WTC11 (cell line): Measurements from ENCODE around the gene CLNK. TPM values are rescaled to one million over a fixed set of nuclear protein-coding genes. Genes with fewer than 3 reads are reported as not detected.

Experiments used
- ATAC-seq: fragments of 200-7000 bp; cut with Tn5 transposase; 2 replicates; pipeline ENCODE4 v1.10.0; 2021; ENCODE audit warnings: mild to moderate bottlenecking, moderate library complexity
- CTCF ChIA-PET: fragments of 300-600 bp; sonication (Branson Sonifier 250); formaldehyde crosslinking; loops from one replicate; lab custom pipeline; 2021; ENCODE audit warnings: antibody characterized with exemption; lab: Charles Lee
- POLR2A ChIA-PET: fragments of 350-600 bp; sonication (Branson Sonifier 250); formaldehyde crosslinking; loops from one replicate; lab custom pipeline; 2021; ENCODE audit warnings: antibody characterized with exemption; lab: Charles Lee
- DNase-seq: peaks from one replicate; pipeline ENCODE4 v3.0.0; 2021; ENCODE audit warnings: low spot score
- H3K27ac Mint-ChIP-seq: 2 replicates; pipeline ENCODE4 v1.8.0; 2021; ENCODE audit warnings: mixed read lengths
- H3K27me3 Mint-ChIP-seq: 2 replicates; pipeline ENCODE4 v1.8.0; 2021; ENCODE audit warnings: low read depth, mild to moderate bottlenecking, moderate library complexity, mixed read lengths
- H3K36me3 Mint-ChIP-seq: 2 replicates; pipeline ENCODE4 v1.8.0; 2021; ENCODE audit warnings: mixed read lengths
- H3K4me1 Mint-ChIP-seq: 2 replicates; pipeline ENCODE4 v1.8.0; 2022; ENCODE audit warnings: mixed read lengths
- H3K4me3 Mint-ChIP-seq: 2 replicates; pipeline ENCODE4 v1.8.0; 2021; ENCODE audit warnings: mild to moderate bottlenecking, moderate library complexity, mixed read lengths
- H3K9me3 Mint-ChIP-seq: 2 replicates; pipeline ENCODE4 v1.8.0; 2021; ENCODE audit warnings: mixed read lengths
- ATF1 ChIP-seq: sonication (generic); formaldehyde crosslinking; IDR thresholded peaks from 2 replicates; pipeline ENCODE4 v1.8.1; 2023; ENCODE audit warnings: mild to moderate bottlenecking, moderate library complexity, missing genetic modification reagents
- CBFB ChIP-seq: sonication (generic); formaldehyde crosslinking; IDR thresholded peaks from 2 replicates; pipeline ENCODE4 v1.8.1; 2022; ENCODE audit warnings: mild to moderate bottlenecking, low read depth, missing genetic modification reagents
- CREB1 ChIP-seq: sonication (generic); formaldehyde crosslinking; IDR thresholded peaks from 2 replicates; pipeline ENCODE4 v1.8.0; 2023; ENCODE audit warnings: mild to moderate bottlenecking, missing genetic modification reagents
- CREM ChIP-seq: sonication (generic); formaldehyde crosslinking; IDR thresholded peaks from 2 replicates; pipeline ENCODE4 v1.8.1; 2022; ENCODE audit warnings: mild to moderate bottlenecking, missing genetic modification reagents, moderate library complexity
- ELF4 ChIP-seq: sonication (generic); formaldehyde crosslinking; IDR thresholded peaks from 2 replicates; pipeline ENCODE4 v1.8.1; 2022; ENCODE audit warnings: low read depth, mild to moderate bottlenecking, moderate library complexity, missing genetic modification reagents
- ETV6 ChIP-seq: sonication (generic); formaldehyde crosslinking; IDR thresholded peaks from 2 replicates; pipeline ENCODE4 v1.8.1; 2022; ENCODE audit warnings: mild to moderate bottlenecking, missing genetic modification reagents
- GABPB1 ChIP-seq: sonication (generic); formaldehyde crosslinking; IDR thresholded peaks from 2 replicates; pipeline ENCODE4 v1.8.1; 2023; ENCODE audit warnings: mild to moderate bottlenecking, missing genetic modification reagents
- GRHL2 ChIP-seq: fragments of 250-450 bp; sonication (Bioruptor Pico); IDR thresholded peaks from 2 replicates; pipeline ENCODE4 v1.8.0; 2022; ENCODE audit warnings: mild to moderate bottlenecking, moderate library complexity; ENCODE audit not compliant: insufficient replicate concordance, severe bottlenecking
- JUN ChIP-seq: sonication (generic); formaldehyde crosslinking; IDR thresholded peaks from 2 replicates; pipeline ENCODE4 v1.8.0; 2023; ENCODE audit warnings: mild to moderate bottlenecking, missing genetic modification reagents
- NFATC4 ChIP-seq: fragments of 250-450 bp; sonication (Bioruptor Pico); IDR thresholded peaks from 2 replicates; pipeline ENCODE4 v1.9.0; 2021; ENCODE audit warnings: mild to moderate bottlenecking
- RELA ChIP-seq: sonication (generic); formaldehyde crosslinking; IDR thresholded peaks from 2 replicates; pipeline ENCODE4 v1.8.1; 2022; ENCODE audit warnings: missing genetic modification reagents, mild to moderate bottlenecking, borderline replicate concordance
- SOX15 ChIP-seq: fragments of 250-450 bp; sonication (Bioruptor Pico); IDR thresholded peaks from 2 replicates; pipeline ENCODE4 v1.9.0; 2021; ENCODE audit warnings: mild to moderate bottlenecking
- TP53 ChIP-seq: sonication (generic); formaldehyde crosslinking; IDR thresholded peaks from 2 replicates; pipeline ENCODE4 v1.8.1; 2023; ENCODE audit warnings: mild to moderate bottlenecking, missing genetic modification reagents
- ZBTB21 ChIP-seq: sonication (generic); formaldehyde crosslinking; IDR thresholded peaks from 2 replicates; pipeline ENCODE4 v1.8.1; 2023; ENCODE audit warnings: mild to moderate bottlenecking, missing genetic modification reagents, borderline replicate concordance
- ZNF219 ChIP-seq: sonication (generic); formaldehyde crosslinking; IDR thresholded peaks from 2 replicates; pipeline ENCODE4 v1.8.0; 2023; ENCODE audit warnings: missing genetic modification reagents, mild to moderate bottlenecking, borderline replicate concordance
- ZNF232 ChIP-seq: sonication (generic); formaldehyde crosslinking; IDR thresholded peaks from 2 replicates; pipeline ENCODE4 v1.8.0; 2022; ENCODE audit warnings: mild to moderate bottlenecking, missing genetic modification reagents
- ZNF263 ChIP-seq: sonication (generic); formaldehyde crosslinking; IDR thresholded peaks from 2 replicates; pipeline ENCODE4 v1.8.1; 2022; ENCODE audit warnings: low read depth, mild to moderate bottlenecking, moderate library complexity, missing genetic modification reagents
- ZNF416 ChIP-seq: fragments of 250-450 bp; sonication (Bioruptor Pico); IDR thresholded peaks from 2 replicates; pipeline ENCODE4 v1.9.0; 2021; ENCODE audit warnings: mild to moderate bottlenecking, inconsistent platforms
- total RNA-seq: library from RNA; stranded (reverse); gene quantifications from 3 replicates; pipeline ENCODE4 v1.2.3, GENCODE V29; 2021
- TF ChIP-seq, protein P1 (sequence below): sonication (generic); formaldehyde crosslinking; IDR thresholded peaks from 2 replicates; pipeline ENCODE4 v1.8.0; 2022; ENCODE audit warnings: mild to moderate bottlenecking, missing genetic modification reagents
- TF ChIP-seq, protein P2 (sequence below): sonication (generic); formaldehyde crosslinking; IDR thresholded peaks from 2 replicates; pipeline ENCODE4 v1.8.0; 2022; ENCODE audit warnings: mild to moderate bottlenecking, missing genetic modification reagents
- TF ChIP-seq, protein P3 (sequence below): fragments of 250-450 bp; sonication (Bioruptor Pico); IDR thresholded peaks from 2 replicates; pipeline ENCODE4 v1.9.0; 2021; ENCODE audit warnings: mild to moderate bottlenecking
- TF ChIP-seq, protein P4 (sequence below): sonication (generic); formaldehyde crosslinking; IDR thresholded peaks from 2 replicates; pipeline ENCODE4 v1.8.1; 2022; ENCODE audit warnings: low read depth, mild to moderate bottlenecking, moderate library complexity, missing genetic modification reagents, borderline replicate concordance

Gene CLNK
- total RNA-seq, 1 experiment from 2014 or later, result not detected

DNA sequence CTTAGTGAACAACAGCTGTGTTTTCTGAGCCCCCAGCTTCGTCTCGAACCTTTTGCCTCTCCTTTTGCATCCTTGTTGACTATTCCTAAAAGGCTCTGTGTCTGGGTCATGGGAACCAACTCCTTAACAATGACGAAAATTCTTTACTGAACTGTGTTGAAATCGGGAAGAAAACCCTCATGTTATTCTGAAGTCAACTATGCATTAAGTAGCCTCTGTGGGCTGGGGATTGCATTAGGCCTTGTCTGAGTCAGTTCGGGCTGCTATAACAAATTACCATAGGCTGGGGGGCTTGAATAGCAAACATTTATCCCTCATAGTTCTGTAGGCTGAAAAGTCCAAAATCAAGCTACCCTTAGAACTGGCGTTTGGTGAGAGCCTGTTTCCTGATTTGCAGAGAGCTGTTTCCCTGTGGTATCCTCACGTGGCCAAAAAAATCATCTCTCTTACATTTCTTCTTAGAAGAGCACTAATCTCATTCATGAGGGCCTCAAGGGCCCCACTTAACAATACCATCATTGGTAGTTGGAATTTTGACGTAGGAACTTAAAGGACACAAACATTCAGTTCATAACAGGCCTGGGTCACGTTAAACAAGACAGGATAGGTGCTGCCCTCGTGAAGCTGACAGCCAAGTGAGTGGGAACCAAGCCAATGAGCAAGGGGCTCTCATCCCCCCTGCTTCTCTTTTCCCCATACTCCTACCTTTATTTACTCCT, 75.9 kb downstream of the CLNK start:
- Mint-ChIP-seq H3K9me3 (peaks cover 62% of the 10 kb centered on the region), H3K27me3 (peaks cover 6% of the 10 kb centered on the region), H3K27ac (no peak overlapping the region), H3K4me1 (no peaks in the 10 kb centered on the region)
- ChIA-PET CTCF (no interaction called here), POLR2A (no interaction called here)
- DNase-seq (no peak), ATAC-seq (no peak)
- TF ChIP-seq GRHL2 (no peak), TP53 (CRISPR knock-in tag) (no peak), CREM (CRISPR knock-in tag) (no peak), ELF4 (no peak)
- TF ChIP-seq, protein P1, sequence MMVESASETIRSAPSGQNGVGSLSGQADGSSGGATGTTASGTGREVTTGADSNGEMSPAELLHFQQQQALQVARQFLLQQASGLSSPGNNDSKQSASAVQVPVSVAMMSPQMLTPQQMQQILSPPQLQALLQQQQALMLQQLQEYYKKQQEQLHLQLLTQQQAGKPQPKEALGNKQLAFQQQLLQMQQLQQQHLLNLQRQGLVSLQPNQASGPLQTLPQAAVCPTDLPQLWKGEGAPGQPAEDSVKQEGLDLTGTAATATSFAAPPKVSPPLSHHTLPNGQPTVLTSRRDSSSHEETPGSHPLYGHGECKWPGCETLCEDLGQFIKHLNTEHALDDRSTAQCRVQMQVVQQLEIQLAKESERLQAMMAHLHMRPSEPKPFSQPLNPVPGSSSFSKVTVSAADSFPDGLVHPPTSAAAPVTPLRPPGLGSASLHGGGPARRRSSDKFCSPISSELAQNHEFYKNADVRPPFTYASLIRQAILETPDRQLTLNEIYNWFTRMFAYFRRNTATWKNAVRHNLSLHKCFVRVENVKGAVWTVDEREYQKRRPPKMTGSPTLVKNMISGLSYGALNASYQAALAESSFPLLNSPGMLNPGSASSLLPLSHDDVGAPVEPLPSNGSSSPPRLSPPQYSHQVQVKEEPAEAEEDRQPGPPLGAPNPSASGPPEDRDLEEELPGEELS (CRISPR knock-in tag), result no peak
- TF ChIP-seq, all 79 proteins: peak for 0
- Mint-ChIP-seq H3K36me3 (peaks cover 41% of the 10 kb centered on the region), H3K4me3 (no peak overlapping the region)

DNA sequence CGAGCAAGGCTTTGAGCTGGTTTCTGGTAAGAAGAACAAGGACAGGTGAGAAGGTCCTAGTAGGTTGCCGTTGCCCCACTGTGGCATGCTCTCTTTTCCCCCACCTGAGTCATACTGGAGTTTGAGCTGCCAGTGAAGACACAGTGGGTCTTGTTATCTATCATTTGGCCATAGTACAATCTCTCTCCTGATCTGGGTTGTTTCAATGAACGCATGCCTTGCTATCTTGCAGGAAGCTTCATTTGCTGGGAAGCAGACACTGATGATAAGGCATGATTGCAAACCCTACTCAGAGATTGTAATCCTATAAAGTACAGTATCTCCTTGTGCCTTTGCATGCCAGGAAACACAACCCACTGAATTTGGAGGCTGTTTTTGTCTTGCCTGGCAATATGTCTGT, 77.4 kb downstream of the CLNK start:
- POLR2A ChIA-PET, result no interaction called here
- TF ChIP-seq NFATC4 (CRISPR knock-in tag) (no peak), ZNF232 (CRISPR knock-in tag) (no peak), JUN (CRISPR knock-in tag) (no peak), RELA (CRISPR knock-in tag) (no peak), ZNF416 (CRISPR knock-in tag) (no peak), ATF1 (no peak), ZNF263 (CRISPR knock-in tag) (no peak), SOX15 (CRISPR knock-in tag) (no peak), ETV6 (CRISPR knock-in tag) (no peak), ZBTB21 (no peak), ZNF219 (CRISPR knock-in tag) (no peak), CREB1 (CRISPR knock-in tag) (no peak), GABPB1 (CRISPR knock-in tag) (no peak), CBFB (no peak)
- TF ChIP-seq, protein P1 (CRISPR knock-in tag), result no peak
- TF ChIP-seq, protein P2, sequence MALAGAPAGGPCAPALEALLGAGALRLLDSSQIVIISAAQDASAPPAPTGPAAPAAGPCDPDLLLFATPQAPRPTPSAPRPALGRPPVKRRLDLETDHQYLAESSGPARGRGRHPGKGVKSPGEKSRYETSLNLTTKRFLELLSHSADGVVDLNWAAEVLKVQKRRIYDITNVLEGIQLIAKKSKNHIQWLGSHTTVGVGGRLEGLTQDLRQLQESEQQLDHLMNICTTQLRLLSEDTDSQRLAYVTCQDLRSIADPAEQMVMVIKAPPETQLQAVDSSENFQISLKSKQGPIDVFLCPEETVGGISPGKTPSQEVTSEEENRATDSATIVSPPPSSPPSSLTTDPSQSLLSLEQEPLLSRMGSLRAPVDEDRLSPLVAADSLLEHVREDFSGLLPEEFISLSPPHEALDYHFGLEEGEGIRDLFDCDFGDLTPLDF (CRISPR knock-in tag), result no peak
- TF ChIP-seq, protein P3, sequence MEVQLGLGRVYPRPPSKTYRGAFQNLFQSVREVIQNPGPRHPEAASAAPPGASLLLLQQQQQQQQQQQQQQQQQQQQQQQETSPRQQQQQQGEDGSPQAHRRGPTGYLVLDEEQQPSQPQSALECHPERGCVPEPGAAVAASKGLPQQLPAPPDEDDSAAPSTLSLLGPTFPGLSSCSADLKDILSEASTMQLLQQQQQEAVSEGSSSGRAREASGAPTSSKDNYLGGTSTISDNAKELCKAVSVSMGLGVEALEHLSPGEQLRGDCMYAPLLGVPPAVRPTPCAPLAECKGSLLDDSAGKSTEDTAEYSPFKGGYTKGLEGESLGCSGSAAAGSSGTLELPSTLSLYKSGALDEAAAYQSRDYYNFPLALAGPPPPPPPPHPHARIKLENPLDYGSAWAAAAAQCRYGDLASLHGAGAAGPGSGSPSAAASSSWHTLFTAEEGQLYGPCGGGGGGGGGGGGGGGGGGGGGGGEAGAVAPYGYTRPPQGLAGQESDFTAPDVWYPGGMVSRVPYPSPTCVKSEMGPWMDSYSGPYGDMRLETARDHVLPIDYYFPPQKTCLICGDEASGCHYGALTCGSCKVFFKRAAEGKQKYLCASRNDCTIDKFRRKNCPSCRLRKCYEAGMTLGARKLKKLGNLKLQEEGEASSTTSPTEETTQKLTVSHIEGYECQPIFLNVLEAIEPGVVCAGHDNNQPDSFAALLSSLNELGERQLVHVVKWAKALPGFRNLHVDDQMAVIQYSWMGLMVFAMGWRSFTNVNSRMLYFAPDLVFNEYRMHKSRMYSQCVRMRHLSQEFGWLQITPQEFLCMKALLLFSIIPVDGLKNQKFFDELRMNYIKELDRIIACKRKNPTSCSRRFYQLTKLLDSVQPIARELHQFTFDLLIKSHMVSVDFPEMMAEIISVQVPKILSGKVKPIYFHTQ (CRISPR knock-in tag), result no peak
- TF ChIP-seq, protein P4, sequence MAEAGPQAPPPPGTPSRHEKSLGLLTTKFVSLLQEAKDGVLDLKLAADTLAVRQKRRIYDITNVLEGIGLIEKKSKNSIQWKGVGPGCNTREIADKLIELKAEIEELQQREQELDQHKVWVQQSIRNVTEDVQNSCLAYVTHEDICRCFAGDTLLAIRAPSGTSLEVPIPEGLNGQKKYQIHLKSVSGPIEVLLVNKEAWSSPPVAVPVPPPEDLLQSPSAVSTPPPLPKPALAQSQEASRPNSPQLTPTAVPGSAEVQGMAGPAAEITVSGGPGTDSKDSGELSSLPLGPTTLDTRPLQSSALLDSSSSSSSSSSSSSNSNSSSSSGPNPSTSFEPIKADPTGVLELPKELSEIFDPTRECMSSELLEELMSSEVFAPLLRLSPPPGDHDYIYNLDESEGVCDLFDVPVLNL, result no peak
- TF ChIP-seq, all 79 proteins: peak for 0
- Mint-ChIP-seq H3K4me3 (no peak overlapping the region), H3K9me3 (peaks cover 61% of the 10 kb centered on the region), H3K27me3 (peaks cover 7% of the 10 kb centered on the region; the same call in 1 of the 2 replicates), H3K4me1 (no peaks in the 10 kb centered on the region), H3K36me3 (peaks cover 44% of the 10 kb centered on the region), H3K27ac (no peak overlapping the region)
- DNase-seq (no peak), ATAC-seq (no peak)
- CTCF ChIA-PET, result no interaction called here
